IPS-18c (cell line): ENCODE data around the gene CTSA.
"Not testable (repeated sequence)": the region's sequence is repeated elsewhere in the genome, so short reads cannot be mapped to it uniquely, and the experiment has no call there.

Experiments used
- H3K4me3 ChIP-seq: 2 replicates; pipeline ENCODE4 v1.7.0; 2013; ENCODE audit warnings: low read depth, mild to moderate bottlenecking, low read length, moderate library complexity; ENCODE audit not compliant: insufficient read depth
- H3K9me3 ChIP-seq: one replicate; pipeline ENCODE4 v1.6.1; 2013; ENCODE audit warnings: mild to moderate bottlenecking, low read length, moderate library complexity; ENCODE audit not compliant: control insufficient read depth, insufficient read depth

The CTSA gene

DNA sequence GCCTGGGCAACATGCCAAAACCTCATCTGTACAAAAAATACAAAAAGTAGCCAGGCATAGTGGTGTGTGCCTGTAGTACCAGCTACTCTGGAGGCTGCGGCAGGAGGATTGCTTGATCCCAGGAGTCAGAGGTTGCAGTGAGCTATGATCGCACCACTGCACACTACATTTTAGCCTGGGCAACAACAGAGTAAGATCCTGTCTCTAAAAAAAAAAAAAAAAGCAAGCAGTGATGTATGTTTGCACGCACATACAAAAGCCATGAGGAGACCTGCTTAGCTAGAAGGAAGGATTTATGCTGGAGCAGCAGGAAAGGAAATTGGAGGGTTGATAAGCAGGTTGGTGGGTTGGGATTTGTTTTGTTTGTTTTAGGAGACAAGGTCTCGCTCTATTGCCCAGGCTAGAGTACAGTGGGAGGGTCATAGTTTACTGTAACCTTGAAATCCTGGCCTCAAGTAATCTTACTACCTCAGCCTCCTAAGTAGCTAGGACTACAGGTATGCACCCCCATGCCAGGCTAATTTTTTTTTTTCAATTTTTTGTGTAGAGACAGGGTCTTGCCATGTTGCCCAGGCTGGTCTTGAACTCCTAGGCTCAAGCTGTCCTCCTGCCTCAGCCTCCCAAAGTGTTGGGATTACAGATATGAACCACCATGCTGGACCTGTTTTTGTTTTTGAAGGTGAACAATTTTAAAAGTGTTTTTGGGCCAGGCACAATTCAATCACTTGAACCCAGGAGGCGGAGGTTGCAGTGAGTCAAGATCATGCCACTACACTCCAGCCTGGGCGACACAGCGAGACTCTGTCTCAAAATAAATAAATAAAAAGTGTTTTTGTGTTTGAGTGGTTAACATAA is 29.7 kb upstream of the CTSA start:
- Histone ChIP-seq H3K9me3 (peaks cover 1% of the 10 kb centered on the region), H3K4me3 (no peak overlapping the region)

GRCh38 chr20:45863543-45864470 is 27.3 kb upstream of the CTSA start:
- H3K9me3 ChIP-seq, result peaks cover 2% of the 10 kb centered on the region
- no peak overlapping the region for H3K4me3 ChIP-seq

GRCh38 chr20:45866454-45866853 is 24.7 kb upstream of the CTSA start:
- Histone ChIP-seq H3K9me3 (peaks cover 2% of the 10 kb centered on the region), H3K4me3 (no peak overlapping the region)

- Histone ChIP-seq H3K4me3 (no peak overlapping the region), H3K9me3 (peaks cover 2% of the 10 kb centered on the region)
These were observed 23.9 kb upstream of the CTSA start for GRCh38 chr20:45867136-45867818.

DNA sequence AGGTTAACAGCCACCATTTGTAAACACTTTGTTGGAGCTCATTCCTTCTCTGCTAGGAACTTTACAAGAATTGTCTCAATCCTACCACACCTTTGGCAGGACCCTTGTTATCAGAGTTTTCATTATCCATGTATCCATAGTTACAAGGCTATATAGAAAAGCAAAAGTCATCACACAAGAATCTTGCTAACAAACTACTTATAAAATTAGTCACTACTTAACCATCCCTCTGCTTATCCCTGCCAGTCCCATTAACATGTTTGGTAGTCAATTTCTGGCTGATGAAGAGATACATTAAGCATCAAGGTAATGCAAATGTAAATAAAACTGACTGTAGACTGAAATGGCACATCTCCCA is 23.3 kb upstream of the CTSA start:
- Histone ChIP-seq H3K9me3 (peaks cover 2% of the 10 kb centered on the region), H3K4me3 (no peak overlapping the region)

DNA sequence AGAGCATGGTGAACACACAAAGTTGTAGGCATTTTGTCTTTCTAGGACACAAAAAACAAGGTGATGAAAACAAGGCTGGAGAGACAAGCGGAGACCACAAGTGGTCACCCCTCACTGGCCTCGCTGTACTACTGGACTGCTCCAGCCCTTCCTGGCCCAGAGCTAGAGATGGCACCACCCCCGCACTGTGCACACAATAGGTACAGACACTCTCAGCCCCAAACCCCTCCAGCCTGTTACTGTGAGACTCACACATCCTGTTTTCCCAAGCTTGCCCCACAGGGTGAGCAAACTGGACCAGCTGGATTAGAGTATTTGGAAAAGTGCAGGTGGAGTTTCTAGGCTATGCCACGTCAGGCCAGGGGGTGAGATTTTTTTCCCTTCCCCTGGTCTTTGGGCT is 18.5 kb upstream of the CTSA start:
- Histone ChIP-seq H3K4me3 (no peak overlapping the region), H3K9me3 (no peaks in the 10 kb centered on the region)

- Histone ChIP-seq H3K9me3 (no peaks in the 10 kb centered on the region), H3K4me3 (no peak overlapping the region)
These were observed 17.6 kb upstream of the CTSA start for GRCh38 chr20:45873409-45874103.

DNA sequence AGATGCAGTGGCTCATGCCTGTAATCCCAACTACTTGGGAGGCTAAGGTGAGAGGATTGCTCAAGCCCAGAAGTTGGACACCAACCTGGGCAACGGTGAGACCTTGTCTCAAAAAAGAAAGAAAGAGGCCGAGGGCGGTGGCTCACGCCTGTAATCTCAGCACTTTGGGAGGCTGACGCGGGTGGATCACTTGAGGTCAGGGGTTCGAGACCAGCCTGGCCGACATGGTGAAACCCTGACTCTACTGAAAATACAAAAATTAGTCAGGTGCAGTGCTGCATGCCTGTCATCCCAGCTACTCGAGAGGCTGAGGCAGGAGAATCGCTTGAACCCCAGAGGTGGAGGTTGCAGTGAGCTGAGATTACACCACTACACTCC is 17.0 kb upstream of the CTSA start:
- H3K9me3 ChIP-seq, H3K4me3 ChIP-seq: not testable (repeated sequence)

- H3K9me3 ChIP-seq, result no peaks in the 10 kb centered on the region
- H3K4me3 ChIP-seq, result no peak overlapping the region
These were observed 16.6 kb upstream of the CTSA start for GRCh38 chr20:45874576-45874975.

DNA sequence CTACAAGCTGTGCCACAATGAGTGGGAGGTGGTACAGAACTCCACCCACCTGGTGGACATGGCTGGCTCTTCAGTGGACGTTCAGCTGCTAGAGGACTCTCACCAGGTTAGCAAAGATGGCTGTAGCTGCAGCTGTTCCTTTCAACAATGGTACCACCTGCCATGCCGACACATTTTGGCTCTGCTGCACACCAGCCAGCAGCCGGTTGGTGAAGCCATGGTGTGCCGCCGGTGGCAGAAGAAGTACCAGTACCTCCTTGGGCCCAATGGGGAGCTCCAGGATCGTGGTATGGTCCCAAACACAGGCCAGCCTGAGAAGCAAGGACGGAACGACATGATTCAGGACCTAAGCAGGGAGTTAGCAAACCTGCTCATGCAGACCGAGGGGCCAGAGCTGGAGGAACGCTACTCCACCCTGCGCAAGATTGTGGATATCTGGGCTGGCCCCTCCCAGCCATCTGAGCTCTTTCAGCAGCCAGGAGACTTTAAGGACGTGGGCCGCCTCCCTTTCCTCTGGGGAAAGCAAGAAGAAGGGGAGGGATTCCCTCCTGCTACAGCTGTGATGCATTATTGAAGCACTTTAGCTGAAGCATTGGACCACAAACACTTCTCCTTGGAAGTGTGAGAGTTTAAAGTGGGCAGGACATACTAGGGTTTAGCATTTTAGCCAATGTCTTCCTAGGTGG is 12.9 kb upstream of the CTSA start:
- H3K9me3 ChIP-seq, result no peaks in the 10 kb centered on the region

GRCh38 chr20:45880988-45881788 is 9.9 kb upstream of the CTSA start, which contains the start of gene ZSWIM1:
TSS of gene ZSWIM1 (plus strand) at chr20:45881227. CDS start at chr20:45882593, 1,366 bp downstream.
- H3K4me3 ChIP-seq, result peak within 1 kb of the TSS; percentile 78
- no peaks in the 10 kb centered on the region for H3K9me3 ChIP-seq

More for the DNA sequence above, 12.9 kb upstream of the CTSA start:
- no peak overlapping the region; the same call in 1 of the 2 replicates for H3K4me3 ChIP-seq

DNA sequence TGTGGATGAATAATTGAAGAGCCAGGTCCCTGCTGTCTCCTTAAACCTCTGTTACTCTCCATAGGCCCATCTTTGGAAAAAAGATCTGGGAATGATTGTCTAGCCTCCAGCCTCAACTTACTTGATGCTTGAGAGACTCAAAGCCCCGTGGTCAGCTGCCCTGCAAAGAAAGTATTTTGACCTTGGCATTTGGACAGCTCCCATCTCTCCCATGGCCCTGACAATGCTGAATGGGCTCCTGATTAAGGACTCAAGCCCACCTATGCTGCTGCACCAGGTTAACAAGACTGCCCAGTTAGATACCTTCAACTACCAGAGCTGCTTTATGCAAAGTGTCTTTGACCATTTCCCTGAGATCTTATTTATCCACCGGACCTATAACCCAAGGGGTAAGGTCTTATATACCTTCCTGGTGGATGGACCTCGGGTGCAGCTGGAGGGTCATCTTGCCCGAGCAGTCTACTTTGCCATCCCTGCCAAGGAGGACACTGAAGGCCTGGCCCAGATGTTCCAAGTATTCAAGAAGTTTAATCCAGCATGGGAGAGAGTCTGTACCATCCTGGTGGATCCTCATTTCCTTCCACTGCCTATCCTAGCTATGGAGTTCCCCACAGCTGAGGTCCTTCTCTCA is 8.6 kb upstream of the CTSA start:
- H3K4me3 ChIP-seq, result no peak overlapping the region

DNA sequence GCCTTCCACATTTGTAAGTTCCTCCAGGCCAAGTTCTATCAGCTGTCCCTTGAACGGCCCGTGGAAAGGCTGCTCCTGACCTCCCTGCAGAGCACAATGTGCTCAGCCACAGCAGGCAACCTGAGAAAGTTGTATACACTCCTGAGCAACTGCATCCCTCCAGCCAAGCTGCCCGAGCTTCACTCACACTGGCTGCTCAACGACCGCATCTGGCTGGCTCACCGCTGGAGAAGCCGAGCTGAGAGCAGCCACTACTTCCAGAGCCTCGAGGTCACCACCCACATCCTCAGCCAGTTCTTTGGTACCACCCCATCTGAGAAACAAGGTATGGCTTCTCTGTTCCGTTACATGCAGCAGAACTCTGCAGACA is 8.1 kb upstream of the CTSA start:
- Histone ChIP-seq H3K9me3 (no peaks in the 10 kb centered on the region), H3K4me3 (no peak overlapping the region)

More for the DNA sequence above, 8.6 kb upstream of the CTSA start:
- no peaks in the 10 kb centered on the region for H3K9me3 ChIP-seq

DNA sequence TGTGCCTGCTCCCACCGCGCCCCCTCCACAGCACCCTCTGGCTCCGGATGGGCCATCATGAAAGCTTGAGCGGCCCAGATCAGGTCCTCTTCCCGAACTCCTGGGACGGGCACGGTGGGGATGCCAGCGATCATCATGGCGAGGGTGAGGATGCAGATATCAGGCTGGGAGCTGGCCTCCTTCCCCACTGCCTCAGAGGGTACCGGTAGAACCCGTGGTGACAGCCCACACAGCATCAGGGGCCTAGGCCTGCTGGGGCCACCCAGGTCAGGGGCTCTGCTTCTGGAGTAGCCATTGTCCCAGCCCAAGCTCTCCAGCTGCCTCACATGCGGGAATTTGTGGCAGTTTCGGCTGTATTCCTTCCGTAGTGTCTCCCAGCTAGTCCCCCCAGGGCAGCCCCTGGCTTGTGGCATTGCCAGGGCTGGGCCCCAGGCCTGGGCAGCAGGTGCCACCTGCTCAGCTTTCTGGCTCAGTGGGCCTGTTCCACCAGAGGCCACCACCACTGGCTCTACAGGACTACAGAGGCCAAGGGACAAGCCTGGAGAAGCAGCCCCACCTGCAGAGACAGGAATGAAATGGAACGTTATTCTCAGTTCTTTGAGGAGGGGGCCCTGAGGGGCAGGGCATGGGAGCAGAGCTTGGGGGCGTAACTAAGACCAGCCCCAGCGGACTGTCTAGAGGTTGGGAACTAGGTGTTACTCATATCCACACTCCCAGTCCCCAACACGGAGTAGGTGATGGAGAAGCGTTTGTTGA is 4.4 kb upstream of the CTSA start:
- H3K9me3 ChIP-seq, result no peaks in the 10 kb centered on the region

GRCh38 chr20:45887346-45887715 is 3.8 kb upstream of the CTSA start, which contains the start of gene SPATA25:
TSS of gene SPATA25 (minus strand) at chr20:45887622. CDS start at chr20:45887590, 32 bp downstream.
- no peaks in the 10 kb centered on the region for H3K9me3 ChIP-seq
- no peak within 1 kb of the TSS for H3K4me3 ChIP-seq

More for the DNA sequence above, 4.4 kb upstream of the CTSA start:
- no peak overlapping the region for H3K4me3 ChIP-seq
